ENCODE data around the gene PYCARD.
"Not testable (repeated sequence)": the region's sequence is repeated elsewhere in the genome, so short reads cannot be mapped to it uniquely, and the experiment has no call there.

Gene PYCARD

GRCh38 chr16:31201582-31202413 is 762 bp downstream of the PYCARD start:
- Mint-ChIP-seq H3K36me3 (ENCODE audit: low read depth) (peaks cover 44% of the 10 kb centered on the region), H3K27me3 (peaks cover 1% of the 10 kb centered on the region), H3K4me1 (ENCODE audit: low read depth) (peaks cover 80% of the 10 kb centered on the region), H3K9me3 (no peaks in the 10 kb centered on the region), H3K4me3 (peak overlapping the region; percentile 87), H3K27ac (peak overlapping the region; percentile 84)
- intact Hi-C loops (cut with micrococcal nuclease), result loop anchor here (2.0 to 10.0 kb wide), 2 partner anchors 59 to 243 kb away; partner anchors contain the start of gene ZNF843

- peak overlapping the region; percentile 84 for H3K27ac Mint-ChIP-seq
- H3K27me3 Mint-ChIP-seq, result no peaks in the 10 kb centered on the region
- H3K36me3 Mint-ChIP-seq (ENCODE audit: low read depth), result peaks cover 52% of the 10 kb centered on the region
- intact Hi-C loops (cut with micrococcal nuclease), result loop anchor here (10.0 kb wide), 1 partner anchor 244 kb away; the partner anchor contains the start of gene ZNF843
- H3K4me3 Mint-ChIP-seq, result peak overlapping the region; percentile 87
- H3K4me1 Mint-ChIP-seq (ENCODE audit: low read depth), result peaks cover 81% of the 10 kb centered on the region
- H3K9me3 Mint-ChIP-seq, result no peaks in the 10 kb centered on the region
These were observed 1.6 kb downstream of the PYCARD start for GRCh38 chr16:31200821-31201568.

GRCh38 chr16:31200111-31200510 is 2.4 kb downstream of the PYCARD start:
- Mint-ChIP-seq H3K27ac (peak overlapping the region; percentile 28), H3K36me3 (ENCODE audit: low read depth) (peaks cover 61% of the 10 kb centered on the region), H3K4me1 (ENCODE audit: low read depth) (peaks cover 77% of the 10 kb centered on the region)
- not testable (repeated sequence) for H3K27me3 Mint-ChIP-seq, H3K9me3 Mint-ChIP-seq, H3K4me3 Mint-ChIP-seq
- intact Hi-C loops (cut with micrococcal nuclease), result loop anchor here (10.0 kb wide), 1 partner anchor 245 kb away; the partner anchor contains the start of gene ZNF843

GRCh38 chr16:31199430-31200041 is 3.0 kb downstream of the PYCARD start:
- intact Hi-C loops (cut with micrococcal nuclease), result loop anchor here (10.0 kb wide), 1 partner anchor 245 kb away; the partner anchor contains the start of gene ZNF843
- H3K27ac Mint-ChIP-seq, result peak overlapping the region; percentile 28
- no peak overlapping the region for H3K4me3 Mint-ChIP-seq
- H3K4me1 Mint-ChIP-seq (ENCODE audit: low read depth), result peaks cover 76% of the 10 kb centered on the region
- no peaks in the 10 kb centered on the region for H3K27me3 Mint-ChIP-seq
- no peaks in the 10 kb centered on the region for H3K9me3 Mint-ChIP-seq
- H3K36me3 Mint-ChIP-seq (ENCODE audit: low read depth), result peaks cover 67% of the 10 kb centered on the region

DNA sequence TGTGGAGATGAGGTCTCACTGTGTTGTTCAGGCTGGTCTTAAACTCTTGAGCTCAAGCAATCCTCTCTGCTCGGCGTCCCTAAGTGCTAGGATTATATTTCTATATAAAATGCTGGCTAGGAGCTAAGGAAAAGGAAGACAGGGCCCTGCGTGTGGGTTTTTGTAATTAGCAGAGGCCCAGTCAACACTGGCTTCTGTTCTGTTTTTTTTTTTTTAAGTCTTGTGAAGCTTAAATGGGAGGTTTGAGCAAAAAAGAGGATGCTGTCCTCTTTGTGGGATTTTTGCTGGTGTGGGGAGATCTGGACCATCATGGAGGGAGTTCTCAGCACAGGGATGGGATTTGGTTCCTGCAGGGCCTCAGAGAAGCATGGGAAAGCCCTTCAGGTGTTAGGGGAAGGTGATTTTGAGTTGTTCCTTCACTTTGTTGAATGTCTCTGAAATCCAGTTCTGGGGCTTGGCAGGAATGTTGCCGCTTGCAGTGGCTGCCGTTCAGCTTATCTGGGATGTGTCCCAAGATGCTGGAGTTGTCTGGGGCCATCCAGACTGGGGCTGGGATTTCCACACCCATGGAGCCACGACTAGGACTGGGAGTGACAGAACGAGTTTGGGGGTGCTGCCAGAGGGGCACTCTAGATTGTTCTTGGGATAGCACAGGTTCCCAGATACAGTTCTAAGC is 4.2 kb downstream of the PYCARD start:
- Mint-ChIP-seq H3K4me1 (ENCODE audit: low read depth) (peaks cover 73% of the 10 kb centered on the region), H3K9me3 (no peaks in the 10 kb centered on the region), H3K27ac (peak overlapping the region; percentile 75), H3K36me3 (ENCODE audit: low read depth) (peaks cover 79% of the 10 kb centered on the region), H3K4me3 (no peak overlapping the region), H3K27me3 (no peaks in the 10 kb centered on the region)
- intact Hi-C loops (cut with micrococcal nuclease), result no loop called here

DNA sequence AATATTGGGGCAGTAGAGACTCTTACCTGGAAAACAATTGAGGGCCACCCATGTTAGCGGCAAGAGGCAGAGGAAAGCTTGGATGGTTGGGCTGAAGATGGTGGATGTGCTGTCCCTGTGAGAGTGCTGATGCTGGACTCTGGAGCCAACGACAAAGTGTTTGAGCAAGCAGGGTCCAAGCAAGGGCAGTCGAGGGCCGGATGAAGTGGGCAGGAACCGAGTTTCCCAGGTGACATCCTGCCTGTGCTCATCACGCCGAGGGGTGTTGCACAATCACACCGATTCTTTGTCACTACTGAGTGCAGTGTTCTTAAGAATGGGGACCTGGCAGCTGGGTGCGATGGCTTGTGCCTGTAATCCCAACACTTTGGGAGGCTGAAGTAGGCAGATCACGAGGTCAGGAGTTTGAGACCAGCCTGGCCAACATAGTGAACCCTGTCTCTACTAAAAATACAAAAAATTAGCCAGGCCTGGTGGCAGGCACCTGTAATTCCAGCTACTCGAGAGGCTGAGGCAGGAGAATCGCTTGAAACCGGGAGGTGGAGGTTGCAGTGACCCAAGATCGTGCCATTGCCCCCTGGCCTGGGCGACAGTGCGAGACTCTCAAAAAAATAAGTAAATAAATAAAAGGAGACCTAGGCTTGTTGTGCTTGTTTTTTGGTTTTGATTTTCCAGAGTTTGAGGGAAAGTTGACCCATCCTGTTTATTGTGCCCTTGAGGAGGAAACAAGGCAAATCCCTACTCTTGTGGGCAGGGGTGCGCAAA is 6.1 kb downstream of the PYCARD start:
- Mint-ChIP-seq H3K9me3 (no peaks in the 10 kb centered on the region), H3K4me3 (no peak overlapping the region), H3K27me3 (no peaks in the 10 kb centered on the region), H3K36me3 (ENCODE audit: low read depth) (peaks cover 85% of the 10 kb centered on the region), H3K4me1 (ENCODE audit: low read depth) (peaks cover 76% of the 10 kb centered on the region), H3K27ac (peak overlapping the region; percentile 48)
- intact Hi-C loops (cut with micrococcal nuclease), result no loop called here

- Mint-ChIP-seq H3K4me1 (ENCODE audit: low read depth) (peaks cover 76% of the 10 kb centered on the region), H3K36me3 (ENCODE audit: low read depth) (peaks cover 85% of the 10 kb centered on the region), H3K27ac (peak overlapping the region; percentile 48)
- H3K27me3 Mint-ChIP-seq; H3K4me3 Mint-ChIP-seq; intact Hi-C loops (cut with micrococcal nuclease); H3K9me3 Mint-ChIP-seq: not testable (repeated sequence)
These were observed 6.7 kb downstream of the PYCARD start for GRCh38 chr16:31195861-31196260.

DNA sequence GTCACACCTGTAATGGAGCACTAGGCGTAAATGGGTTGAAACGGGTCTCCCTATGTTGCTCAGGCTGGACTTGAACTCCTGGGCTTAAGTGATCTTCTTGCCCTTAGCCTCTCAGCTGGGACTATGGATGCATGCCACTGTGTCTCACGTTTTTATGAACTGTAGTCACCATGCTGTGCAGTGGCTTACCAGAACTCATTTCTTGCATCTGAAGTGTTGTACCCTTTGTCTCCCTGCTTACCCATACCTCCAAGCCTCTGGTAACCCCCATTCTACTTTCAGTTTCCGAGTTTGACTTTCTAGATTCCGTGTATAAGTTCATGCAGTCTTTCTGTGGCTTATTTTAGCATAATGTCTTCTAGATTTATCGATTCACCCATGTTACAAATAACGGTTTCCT is 7.7 kb downstream of the PYCARD start:
- H3K27me3 Mint-ChIP-seq, result no peaks in the 10 kb centered on the region
- H3K27ac Mint-ChIP-seq, result no peak overlapping the region
- peaks cover 79% of the 10 kb centered on the region for H3K4me1 Mint-ChIP-seq (ENCODE audit: low read depth)
- H3K36me3 Mint-ChIP-seq (ENCODE audit: low read depth), result peaks cover 90% of the 10 kb centered on the region
- intact Hi-C loops (cut with micrococcal nuclease), result no loop called here
- H3K4me3 Mint-ChIP-seq, result no peak overlapping the region
- no peaks in the 10 kb centered on the region for H3K9me3 Mint-ChIP-seq

GRCh38 chr16:31193874-31194273 is 8.7 kb downstream of the PYCARD start:
- no peaks in the 10 kb centered on the region for H3K27me3 Mint-ChIP-seq
- no peaks in the 10 kb centered on the region for H3K9me3 Mint-ChIP-seq
- H3K27ac Mint-ChIP-seq, result no peak overlapping the region
- peaks cover 78% of the 10 kb centered on the region for H3K4me1 Mint-ChIP-seq (ENCODE audit: low read depth)
- no peak overlapping the region for H3K4me3 Mint-ChIP-seq
- intact Hi-C loops (cut with micrococcal nuclease), result no loop called here
- peaks cover 90% of the 10 kb centered on the region for H3K36me3 Mint-ChIP-seq (ENCODE audit: low read depth)

GRCh38 chr16:31192856-31193642 is 9.5 kb downstream of the PYCARD start:
- H3K9me3 Mint-ChIP-seq, result no peaks in the 10 kb centered on the region
- intact Hi-C loops (cut with micrococcal nuclease), result no loop called here
- H3K36me3 Mint-ChIP-seq (ENCODE audit: low read depth), result peaks cover 92% of the 10 kb centered on the region
- H3K27me3 Mint-ChIP-seq, result no peaks in the 10 kb centered on the region
- peaks cover 74% of the 10 kb centered on the region for H3K4me1 Mint-ChIP-seq (ENCODE audit: low read depth)
- H3K4me3 Mint-ChIP-seq, result no peak overlapping the region
- no peak overlapping the region for H3K27ac Mint-ChIP-seq

DNA sequence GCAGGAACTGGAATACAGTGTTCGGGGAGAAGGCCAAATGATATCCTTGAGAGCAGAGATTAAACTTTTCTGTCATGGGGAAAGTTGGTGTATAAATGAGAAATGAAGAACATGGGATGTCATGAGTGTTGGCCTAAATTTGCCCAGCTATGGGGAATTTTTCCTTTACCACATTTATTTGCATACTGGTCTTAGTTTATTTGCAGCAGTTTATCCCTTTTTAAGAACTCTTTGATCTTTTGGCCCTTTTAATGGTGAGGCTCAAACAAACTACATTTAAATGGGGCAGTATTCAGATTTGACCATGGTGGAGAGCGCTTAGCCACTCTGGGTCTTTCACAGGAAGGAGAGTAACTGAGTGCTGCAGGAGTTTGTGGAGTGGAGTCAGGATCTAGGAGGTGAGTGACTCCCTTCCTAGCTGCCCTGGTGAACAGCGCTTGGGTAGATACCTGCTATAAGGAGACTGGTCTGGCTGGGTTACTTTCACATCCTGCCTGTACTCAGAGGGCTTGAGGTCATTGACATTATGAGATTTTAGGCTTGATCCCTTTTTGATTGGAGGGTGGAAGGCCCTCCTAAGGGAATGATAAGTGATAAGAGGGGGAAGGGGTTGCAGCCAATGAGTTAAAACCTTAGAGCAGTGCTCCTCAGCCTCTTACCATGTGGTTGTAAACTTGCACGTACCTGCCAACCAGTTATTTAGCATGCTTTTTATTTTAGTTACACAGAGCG is 10.7 kb downstream of the PYCARD start:
- no peaks in the 10 kb centered on the region for H3K9me3 Mint-ChIP-seq
- H3K36me3 Mint-ChIP-seq (ENCODE audit: low read depth), result peaks cover 99% of the 10 kb centered on the region
- no peak overlapping the region for H3K4me3 Mint-ChIP-seq
- no peak overlapping the region for H3K27ac Mint-ChIP-seq
- intact Hi-C loops (cut with micrococcal nuclease), result no loop called here
- peaks cover 77% of the 10 kb centered on the region for H3K4me1 Mint-ChIP-seq (ENCODE audit: low read depth)
- H3K27me3 Mint-ChIP-seq, result no peaks in the 10 kb centered on the region

Measured in dendritic cell treated with granulocyte-macrophage colony-stimulating factor and Interleukin-4, amounts not matched to agents 40 ng/mL and 50 ng/mL, for 4 days (primary cell).